ENCODE data around the gene SOAT1.
A peak's percentile ranks its signal among the peaks of the same experiment; 100 is the strongest.
"Not testable (repeated sequence)": the region's sequence is repeated elsewhere in the genome, so short reads cannot be mapped to it uniquely, and the experiment has no call there.

Gene SOAT1

DNA sequence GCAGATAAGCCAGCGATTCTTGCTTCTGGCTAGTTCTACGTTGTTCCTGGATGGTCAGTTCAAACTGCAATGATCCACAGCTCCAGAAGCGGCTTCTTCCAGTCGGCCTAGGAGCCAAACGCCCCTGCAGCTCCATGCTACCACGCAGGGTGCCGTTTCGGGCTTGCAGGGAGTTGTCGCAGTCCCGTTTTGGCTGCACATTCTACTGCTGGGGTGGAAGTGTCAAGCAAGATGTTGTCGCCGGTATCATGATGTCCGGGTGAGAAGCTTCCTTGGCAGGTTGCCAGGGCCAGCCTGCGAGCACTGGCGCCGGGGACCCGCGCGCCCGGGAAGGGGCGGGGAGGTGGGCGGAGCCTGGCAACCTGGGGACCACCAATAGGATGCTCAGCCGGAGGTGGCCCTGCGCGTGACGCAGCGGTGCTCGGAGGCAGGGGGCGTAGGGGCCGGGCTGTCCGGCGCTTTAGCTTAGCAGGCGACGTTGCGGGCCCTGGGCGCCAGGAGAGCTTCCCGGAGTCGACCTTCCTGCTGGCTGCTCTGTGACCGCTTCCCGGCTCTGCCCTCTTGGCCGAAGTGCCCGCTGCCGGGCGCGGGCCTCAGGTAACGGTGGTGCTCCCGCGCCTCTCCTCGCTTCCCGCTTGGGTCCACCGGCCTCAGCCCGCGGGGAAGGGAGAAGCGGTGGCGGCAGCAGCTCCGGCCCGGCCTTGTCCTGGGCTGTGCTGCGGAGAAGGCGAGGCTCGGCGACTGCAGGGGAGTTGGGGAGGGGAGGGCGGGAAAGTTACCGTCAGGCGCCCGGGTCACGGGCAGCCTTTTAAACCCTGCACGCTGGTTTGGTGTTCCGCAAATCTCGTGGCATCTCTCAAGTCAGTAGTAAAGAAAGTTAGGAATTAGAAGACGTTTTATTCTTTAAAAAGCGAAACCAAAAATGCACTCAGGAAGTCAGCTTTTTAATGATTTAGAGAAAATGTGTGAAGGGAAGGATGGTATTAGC lies at the start of gene SOAT1:
Gene SOAT1, plus strand, starts transcription at position 458 of the 988 bp plus-strand sequence. CDS start 8,888 bp downstream, outside the sequence.
- peak; percentile 81 to 96 for DNase-seq

DNA sequence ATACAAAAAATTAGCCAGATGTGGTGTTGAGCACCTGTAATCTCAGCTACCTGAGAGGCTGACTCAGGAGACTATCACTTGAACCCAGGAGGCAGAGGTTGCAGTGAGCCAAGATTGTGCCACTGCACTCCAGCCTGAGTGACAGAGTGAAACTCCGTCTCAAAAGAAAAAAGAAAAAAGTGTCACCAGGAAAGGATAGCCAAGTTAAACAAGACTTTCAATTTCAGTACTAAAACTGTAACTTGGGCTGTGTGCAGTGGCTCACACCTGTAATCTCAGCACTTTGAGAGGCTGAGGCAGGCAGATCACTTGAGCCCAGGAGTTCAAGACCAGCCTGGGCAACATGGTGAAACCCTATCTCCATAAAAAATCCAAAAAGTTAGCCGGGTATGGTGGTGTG lies 48.2 kb upstream of the SOAT1 start:
- not testable (repeated sequence) for DNase-seq

DNA sequence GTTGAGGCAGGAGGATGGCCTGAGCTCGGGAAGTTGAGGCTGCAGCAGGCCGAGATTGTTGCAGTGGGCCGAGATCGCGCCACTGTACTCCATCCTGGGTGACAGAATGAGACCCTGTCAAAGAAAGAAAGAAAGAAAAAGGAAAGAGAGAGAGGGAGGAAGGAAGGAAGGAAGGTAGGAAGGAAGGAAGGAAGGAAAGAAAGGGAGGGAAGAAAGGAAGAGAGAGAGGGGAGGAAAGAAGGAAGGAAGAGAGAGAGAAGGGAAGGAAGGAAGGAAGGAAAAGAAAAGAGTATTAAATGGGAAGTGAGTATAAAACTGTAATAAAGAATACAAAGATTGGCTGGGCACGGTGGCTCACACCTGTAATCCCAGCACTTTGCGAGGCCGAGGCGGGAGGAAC lies 45.7 kb upstream of the SOAT1 start:
- DNase-seq: no peak

DNA sequence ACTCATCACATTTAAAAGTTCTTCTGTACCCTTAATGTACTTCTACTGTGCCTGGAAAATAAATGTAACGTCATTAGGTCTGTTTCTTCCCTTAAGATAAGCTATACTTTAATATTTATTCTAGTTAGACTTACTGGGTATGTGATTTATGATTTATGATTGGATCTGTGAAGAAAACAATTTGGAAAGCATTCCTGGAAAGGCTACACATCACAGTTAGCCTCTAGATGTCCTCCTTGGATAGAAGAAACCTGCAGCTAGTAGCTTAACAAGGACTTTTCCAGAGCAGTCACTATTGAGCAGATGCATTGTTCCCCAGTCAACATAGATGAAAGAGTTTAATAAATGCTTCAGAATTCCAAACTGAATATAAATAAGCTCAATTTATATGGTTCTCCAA lies 41.9 kb upstream of the SOAT1 start:
- DNase-seq: peak in 1 of 2 experiments; percentile 46

DNA sequence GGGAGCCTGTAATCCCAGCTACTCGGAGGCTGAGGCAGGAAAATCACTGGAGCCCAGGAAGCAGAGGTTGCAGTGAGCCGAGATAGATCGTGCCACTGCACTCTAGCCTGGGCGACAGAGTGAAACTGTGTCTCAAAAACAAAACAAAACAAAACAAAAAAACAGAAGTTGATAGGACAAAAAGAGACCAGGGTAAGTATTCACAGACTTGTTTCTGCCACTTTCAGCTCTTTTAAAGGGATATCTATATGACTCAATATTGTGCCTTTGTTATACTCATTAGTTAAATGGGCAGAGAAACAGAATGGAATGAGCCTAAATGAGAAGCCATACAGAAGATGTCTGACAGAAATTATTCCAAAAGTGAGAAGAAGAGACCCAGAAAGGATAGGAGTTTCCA lies 41.0 kb upstream of the SOAT1 start:
- no peak for DNase-seq

DNA sequence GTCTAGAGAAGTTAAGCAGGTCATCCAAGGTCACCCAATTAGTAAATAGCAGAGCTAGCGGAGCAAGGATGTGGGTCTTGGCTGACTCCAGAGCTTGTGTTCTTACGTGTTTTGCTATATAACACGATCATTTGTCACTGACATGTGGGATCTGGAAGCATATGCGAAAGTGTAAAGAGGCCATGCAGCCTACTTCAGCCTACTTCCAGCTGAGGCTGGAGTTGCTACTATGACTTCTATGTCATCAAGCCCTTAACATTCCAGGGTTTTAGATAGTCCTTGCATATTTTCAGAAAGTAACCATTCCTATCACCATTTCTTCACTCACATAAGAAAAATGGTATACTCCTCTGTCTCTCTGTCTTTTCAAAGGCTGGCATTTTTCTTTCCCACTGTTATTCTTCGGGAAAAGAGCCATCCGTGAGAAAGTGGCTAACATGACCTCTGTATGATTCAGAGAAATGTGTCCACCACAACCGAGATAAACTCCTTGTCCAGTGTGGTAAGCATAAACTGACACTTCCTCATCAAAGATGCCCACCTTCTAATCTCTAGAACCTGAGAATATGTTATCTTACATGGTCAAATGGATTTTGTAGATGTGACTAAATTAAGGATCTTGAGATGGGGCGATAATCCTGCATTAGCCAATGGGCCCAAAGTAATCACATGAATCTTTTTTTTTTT lies 40.2 kb upstream of the SOAT1 start:
- DNase-seq: no peak

DNA sequence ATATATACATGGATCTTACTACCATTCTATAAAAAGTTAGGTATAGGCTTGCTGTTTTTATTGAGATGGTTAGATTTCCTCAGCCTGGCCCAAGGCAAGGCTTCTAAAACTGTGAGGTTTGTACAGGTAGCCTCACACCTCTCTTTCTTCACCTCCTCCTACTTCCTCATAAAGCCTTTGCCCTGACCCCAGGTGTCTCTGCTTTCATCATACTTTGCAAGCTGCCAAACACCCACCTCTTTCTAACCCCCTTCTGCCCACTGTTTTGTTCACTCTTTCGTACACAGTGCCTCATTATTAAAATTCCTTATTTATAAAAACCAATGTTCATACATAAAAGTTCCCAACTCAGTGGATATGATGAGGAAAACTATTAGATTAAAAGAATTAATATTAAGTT lies 31.4 kb upstream of the SOAT1 start:
- no peak for DNase-seq

DNA sequence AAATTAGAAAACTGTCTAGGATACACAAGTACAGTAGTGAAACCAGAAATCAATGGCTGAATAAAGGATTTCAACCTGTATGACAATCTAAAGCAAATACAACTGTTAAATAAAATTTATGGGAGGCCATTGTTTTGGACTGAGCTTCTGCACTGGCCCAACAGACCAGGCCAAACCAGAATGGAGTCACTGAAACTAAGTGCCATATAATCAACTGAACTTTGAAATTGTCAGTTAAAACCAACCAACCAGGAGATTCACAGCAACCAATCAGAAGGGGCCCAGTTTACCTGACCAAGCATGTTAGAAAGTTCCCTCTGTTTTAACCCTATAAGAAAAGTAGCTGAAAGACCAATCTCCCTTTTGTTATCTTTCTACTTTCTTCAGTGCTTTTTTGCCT lies 30.5 kb upstream of the SOAT1 start:
- DNase-seq: no peak

DNA sequence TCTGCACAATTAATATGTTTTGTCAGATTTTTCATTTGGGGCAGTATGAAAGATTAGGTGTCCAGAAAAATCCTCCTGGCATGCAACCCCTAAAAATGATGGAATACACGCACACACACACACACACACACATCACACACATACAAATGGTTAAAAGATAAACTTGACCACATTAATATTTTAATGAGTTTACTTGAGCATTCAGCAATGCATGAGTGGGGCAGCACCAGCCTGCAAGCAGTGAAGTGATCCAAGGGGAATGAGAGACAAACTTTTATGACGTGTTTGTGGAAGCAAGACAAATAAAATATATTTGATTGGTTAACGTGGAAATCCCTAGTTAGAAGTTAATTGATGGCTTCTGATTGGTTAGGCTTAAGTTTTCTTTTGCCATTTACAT lies 29.1 kb upstream of the SOAT1 start:
- no peak for DNase-seq

DNA sequence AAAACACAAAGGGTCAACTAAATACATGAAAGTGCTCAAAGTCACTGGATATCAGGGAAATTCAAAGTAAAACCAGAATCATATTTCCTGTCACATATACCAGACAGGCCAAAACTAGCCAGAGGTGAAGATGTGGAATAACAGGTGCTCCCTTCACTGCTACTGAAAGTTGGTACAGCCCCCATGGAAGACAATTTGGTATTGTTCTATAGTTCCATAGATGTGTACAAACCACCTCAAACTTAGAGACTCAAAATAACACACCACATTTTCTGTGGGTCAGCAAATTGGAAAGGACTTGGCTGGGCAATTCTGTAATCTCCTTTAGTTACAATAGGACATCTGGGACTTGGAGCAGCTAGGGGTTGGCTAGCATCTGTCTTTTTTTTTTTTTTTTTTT lies 24.5 kb upstream of the SOAT1 start:
- DNase-seq: no peak

DNA sequence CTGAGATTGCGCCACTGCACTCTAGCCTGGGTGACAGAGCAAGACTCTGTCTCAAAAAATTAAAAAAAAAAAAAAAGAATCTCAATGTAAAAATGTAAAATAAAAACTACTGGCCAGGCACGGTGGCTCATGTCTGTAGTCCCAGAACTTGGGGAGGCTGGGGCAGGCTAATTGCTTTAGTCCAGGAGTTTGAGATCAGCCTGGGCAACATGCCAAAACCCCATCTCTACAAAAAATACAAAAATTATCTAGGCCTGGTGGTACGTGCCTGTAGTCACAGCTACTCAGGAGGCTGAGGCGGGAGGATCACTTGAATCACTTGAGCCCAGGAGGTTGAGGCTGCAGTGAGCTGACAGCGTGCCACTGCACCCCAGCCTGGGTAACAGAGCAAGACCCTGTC lies 19.2 kb upstream of the SOAT1 start:
- DNase-seq: not testable (repeated sequence)

DNA sequence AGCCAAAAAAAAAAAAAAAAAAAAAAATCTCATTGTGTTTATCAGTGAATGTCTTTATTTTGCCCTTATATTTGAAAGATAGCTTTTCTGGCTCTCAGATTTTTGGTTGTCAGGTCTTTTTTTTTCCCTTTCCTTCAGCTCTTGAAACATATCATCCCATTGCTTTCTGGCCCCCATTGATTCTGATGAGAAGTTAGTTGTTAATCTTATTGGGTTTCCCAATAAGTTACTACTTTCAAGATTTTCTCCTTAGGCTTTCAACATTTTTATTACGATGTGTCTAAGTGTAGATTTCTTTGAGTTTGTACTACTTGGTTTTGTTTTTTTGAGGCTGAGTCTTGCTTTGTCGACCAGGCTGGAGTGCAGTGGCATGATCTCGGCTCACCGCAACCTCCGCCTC lies 14.7 kb upstream of the SOAT1 start:
- DNase-seq: no peak

DNA sequence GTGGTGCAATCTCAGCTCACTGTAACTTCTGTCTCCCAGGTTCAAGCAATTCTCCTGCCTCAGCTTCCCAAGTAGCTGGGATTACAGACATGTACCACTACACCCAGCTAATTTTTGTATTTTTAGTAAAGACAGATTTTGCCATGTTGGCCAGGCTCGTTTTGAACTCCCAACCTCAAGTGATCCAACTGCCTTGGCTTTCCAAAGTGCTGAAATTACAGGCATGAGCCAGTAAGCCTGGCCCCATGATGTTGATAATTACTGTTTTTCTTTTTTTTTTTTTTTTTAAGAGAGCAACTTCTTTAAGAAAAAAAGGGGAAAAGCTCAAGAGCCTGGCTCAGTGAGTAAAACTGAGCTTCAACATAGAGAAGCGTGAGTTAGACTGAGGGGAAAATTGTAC lies 9.6 kb upstream of the SOAT1 start:
- DNase-seq: no peak

DNA sequence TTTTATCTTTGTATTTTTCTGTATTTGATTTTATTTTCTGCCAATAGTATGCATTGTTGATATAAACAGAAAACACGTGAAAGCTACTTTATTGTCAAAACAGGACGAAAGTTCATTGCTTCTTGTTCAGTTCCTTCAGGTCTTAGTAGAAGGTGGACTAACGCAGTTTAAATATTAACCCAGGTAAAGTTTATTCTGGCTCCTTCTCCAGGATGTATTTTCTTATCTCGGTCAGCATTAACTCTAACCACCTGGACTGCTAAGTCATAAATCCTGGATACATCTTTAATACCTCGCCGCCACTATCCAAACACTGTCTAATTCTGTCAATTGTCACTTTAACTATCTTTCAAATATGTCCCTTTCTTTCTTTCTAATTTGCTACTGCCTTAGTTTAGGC lies 5.7 kb upstream of the SOAT1 start:
- no peak for DNase-seq

DNA sequence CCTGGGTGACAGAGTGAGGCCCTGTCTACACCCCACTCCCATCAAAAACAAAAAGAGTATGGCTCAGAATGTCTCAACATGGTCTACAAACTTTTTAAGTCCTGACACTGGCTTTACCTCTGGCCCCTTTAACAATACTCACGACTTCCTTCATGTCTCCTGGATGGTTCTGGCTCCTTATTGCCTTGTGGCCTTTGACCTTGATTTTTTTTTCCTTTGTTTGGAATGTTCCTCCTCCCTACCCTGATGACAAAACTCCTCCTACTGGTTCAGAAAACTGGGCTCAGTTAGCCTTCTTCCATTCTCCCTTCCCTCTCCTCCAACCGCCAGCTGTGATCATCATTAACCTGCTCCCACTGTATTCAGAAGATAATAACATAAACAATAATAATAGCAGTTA lies 4.6 kb upstream of the SOAT1 start:
- no peak for DNase-seq

DNA sequence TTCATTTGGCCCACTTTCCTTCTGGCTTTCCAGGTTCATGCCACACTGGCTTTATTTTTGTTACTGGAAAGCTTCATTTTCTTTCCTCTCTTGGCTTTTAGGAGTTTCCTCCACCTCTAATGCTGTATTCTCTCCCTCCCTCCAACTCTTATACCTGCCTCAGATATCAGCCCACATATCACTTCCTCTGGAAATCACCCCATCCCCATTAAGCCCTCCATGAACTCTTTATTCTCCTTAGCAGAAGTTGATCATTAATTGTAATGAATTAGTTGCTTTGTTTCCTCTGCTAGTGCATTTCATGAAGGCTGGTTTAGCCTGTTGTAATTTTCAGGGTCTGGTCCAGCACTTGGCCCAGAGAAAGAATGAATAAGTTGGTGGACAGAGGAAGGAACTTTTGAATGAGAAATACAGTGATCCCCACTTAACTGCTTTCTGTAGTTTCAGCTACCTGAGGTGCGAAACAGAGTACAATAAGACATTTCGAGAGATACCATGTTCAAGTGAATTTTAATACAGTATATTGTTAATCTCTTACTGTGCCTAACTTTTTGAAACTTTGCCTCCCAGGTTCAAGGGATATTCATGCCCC lies 1.7 kb downstream of the SOAT1 start:
- DNase-seq: no peak

DNA sequence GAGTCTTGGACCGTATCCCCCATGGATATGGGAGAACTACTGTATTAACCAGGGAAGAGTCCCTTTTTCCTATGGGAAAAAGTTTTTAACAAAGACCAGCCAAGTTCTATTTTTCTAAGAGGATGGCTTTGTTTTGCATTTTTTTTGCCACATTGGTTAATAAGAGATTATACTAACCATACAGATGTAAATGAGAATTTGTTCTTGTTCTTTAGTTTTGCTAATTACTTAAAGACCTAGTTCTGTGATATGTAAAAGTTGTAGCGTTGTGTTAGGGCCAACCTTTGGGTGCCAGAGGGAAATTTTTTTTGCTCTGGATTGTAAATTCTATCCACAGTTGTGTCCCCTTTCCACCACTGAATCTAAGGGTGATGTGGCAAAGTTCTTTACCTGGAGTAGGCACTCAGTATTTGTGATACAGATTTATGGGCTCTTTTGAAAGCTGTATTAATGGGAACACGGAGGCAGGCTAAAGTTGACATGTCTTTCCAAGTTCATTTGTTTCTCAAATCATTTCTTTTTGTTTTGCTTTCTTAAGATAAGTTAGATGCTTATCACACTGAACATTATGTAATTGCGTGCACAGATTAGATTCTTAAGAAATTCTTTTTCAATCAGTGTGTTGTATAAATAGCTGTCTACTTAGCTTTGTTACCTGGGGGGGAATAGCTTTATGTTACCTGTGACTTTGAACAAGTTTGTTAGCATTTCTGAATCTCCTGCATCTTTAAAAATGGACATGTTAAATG lies 2.9 kb downstream of the SOAT1 start:
- DNase-seq: no peak

DNA sequence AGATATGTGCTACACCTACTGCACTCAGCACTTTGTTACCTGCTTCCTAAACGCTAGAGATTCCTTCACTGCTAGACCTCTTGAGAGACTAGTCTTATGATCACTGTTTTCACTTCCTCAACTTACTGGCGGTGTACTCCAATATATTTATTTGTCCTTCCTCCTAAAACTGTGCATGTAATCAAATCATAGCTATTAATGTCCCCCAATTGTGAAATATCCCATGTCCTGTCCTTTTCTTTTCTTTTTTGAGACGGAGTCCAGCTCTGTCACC lies 3.4 kb downstream of the SOAT1 start:
- no peak for DNase-seq

DNA sequence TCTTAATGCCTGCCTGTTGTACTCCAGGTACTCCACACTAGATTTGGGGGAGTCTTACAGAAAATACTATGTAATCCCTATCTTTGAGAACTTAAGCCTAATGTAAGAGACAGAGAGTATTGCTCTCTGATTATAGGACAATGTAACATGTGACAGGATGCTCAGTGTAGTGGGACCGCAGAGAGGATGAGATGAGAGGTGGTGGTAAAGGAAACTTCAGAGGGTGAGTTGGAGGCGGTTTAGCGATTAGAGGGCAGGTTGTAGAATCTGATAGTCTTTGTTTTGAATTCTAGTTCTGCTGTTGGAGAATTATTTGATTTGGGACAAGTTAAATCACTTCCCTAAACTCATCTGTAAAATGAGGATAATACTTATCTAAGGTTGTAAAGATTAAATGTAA lies 5.4 kb downstream of the SOAT1 start:
- DNase-seq: no peak

DNA sequence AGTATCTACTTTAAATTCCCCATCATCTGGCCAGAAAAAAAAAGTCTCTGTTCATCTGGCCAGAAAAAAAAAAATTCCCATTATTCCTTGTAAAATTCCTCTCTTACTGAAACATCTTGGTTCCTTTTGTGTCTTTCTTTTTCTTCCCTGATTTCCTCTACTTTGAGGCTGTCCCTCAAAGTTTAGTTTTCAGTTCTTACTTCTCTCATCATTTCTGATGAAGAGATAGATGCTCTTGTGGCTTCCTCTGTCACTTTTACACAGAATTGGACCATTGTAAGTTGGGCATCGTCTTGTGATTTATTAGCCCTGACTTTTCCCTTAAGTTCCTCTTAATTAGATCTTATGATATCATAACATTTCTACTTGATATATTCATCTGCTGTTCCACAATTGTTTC lies 6.5 kb downstream of the SOAT1 start:
- DNase-seq: no peak

DNA sequence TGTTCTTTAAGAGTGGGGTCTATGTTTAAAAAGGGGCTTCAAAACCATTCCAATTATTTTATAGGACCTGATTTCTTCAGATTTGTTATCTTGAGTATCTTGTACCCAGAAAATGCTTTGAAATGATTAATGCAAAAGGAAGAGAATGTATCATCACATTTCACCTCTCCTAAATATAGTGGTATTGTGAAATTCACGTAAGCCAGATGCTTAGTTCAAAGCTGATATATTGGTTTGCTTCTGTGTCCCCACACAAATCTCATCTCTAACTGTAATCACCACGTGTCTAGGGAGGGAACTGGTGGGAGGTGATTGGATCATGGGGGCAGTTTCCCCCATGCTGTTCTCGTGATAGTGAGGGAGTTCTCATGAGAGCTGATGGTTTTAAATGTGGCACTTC lies 8.5 kb downstream of the SOAT1 start:
- DNase-seq: no peak

DNA sequence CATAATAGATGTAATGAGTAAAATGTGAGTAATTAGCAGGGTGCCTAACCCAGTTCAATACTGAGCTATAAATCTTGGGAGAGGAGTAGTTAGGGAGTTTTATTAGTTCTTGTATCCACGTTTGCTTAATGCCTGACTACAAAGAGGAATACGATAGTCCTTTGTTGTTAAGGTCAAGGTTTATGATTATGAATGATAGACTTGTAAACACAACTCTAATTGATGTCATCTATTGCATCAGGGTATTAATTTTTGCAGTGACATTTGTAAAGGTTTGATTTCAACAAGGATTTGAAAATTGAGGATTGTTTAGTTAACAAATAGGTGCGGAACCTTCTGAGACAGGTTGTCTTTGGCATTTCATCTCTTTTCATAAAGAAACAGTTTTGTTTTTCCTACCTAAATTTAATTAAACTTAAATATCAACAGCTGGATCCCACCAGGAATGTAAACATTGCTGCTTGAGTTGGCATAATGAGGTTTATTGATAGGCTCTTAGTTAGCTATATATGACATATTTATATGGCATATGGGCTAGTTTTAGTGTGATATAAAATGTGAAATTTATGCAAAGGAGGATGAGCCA lies 9.7 kb downstream of the SOAT1 start:
- DNase-seq: no peak

DNA sequence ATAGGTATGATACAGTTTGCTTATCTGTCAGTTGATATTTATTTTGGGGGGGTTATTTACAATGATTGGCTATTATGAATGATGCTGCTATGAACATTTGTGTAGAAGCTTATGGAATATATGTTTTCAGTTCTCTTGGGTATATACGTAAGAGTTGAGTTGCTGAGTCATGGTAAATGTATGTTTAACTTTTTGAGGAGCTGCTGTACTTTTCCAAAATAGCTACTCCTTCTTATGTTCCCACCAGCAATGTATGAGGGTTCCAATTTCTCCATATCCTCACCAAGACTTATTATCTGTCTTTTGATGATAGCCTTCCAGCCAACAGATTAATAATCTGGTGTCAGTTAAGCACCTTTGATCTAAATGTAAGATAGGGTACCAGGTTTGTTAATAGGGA lies 11.9 kb downstream of the SOAT1 start:
- DNase-seq: no peak
